Sigmoid colon (tissue), 3 donors: ENCODE data around the gene SNTB2.

Experiments
- CTCF ChIP-seq, 4 experiments: fragments of 450-650 bp in 3 of 4; fragments of 200-600 bp in 1 of 4; IDR thresholded peaks; one replicate each; pipeline ENCODE4 v1.5.1; 2016 to 2019; ENCODE audit warnings: antibody characterized with exemption in 4 of 4, mild to moderate bottlenecking in 3 of 4, moderate library complexity in 2 of 4
- POLR2A ChIP-seq, 2 donors: fragments of 450-650 bp; IDR thresholded peaks; one replicate each; pipeline ENCODE4 v1.6.1; 2016; ENCODE audit warnings: antibody characterized with exemption in 2 of 2, mild to moderate bottlenecking in 2 of 2, moderate library complexity in 2 of 2

GRCh38 chr16:69260019-69260418 lies 73.1 kb downstream of the SNTB2 start:
- TF ChIP-seq CTCF (IDR thresholded peaks at IDR 0.05), result no peak
- no peak for TF ChIP-seq POLR2A (IDR thresholded peaks at IDR 0.05)
